ENCODE data around the gene TSN.
"Not testable (repeated sequence)": the region's sequence is repeated elsewhere in the genome, so short reads cannot be mapped to it uniquely, and the experiment has no call there.

TSN gene

GRCh38 chr2:121755237-121756111, at the start of gene TSN:
TSN (plus strand) TSS chr2:121755651; CDS start chr2:121755780, 129 bp downstream.
- peak; percentile 98 for ATAC-seq (ENCODE audit: low read depth)
- H3K4me1 Mint-ChIP-seq, result peaks cover 15% of the 10 kb centered on the region
- H3K4me3 Mint-ChIP-seq, result peak within 1 kb of the TSS; percentile 90
- H3K27me3 Mint-ChIP-seq, result no peaks in the 10 kb centered on the region
- H3K27ac Mint-ChIP-seq, result peak within 1 kb of the TSS; percentile 97
- peak; percentile 91 to 95 for DNase-seq (ENCODE audit: low spot score in 2 of 2)
- H3K36me3 Mint-ChIP-seq, result peaks cover 4% of the 10 kb centered on the region
- H3K9me3 Mint-ChIP-seq, result no peaks in the 10 kb centered on the region

- Mint-ChIP-seq H3K36me3 (no peaks in the 10 kb centered on the region), H3K27ac (no peak overlapping the region)
Observed at GRCh38 chr2:121705958-121706357, 49.5 kb upstream of the TSN start.

GRCh38 chr2:121707344-121707919, 48.0 kb upstream of the TSN start:
- H3K9me3 Mint-ChIP-seq, result no peaks in the 10 kb centered on the region
- peaks cover 2% of the 10 kb centered on the region for H3K27me3 Mint-ChIP-seq
- H3K36me3 Mint-ChIP-seq, result no peaks in the 10 kb centered on the region
- DNase-seq (ENCODE audit: low spot score in 2 of 2) (no peak), ATAC-seq (ENCODE audit: low read depth) (no peak)
- H3K4me1 Mint-ChIP-seq, result no peaks in the 10 kb centered on the region
- H3K27ac Mint-ChIP-seq, result no peak overlapping the region
- no peak overlapping the region for H3K4me3 Mint-ChIP-seq

More at GRCh38 chr2:121705958-121706357, 49.5 kb upstream of the TSN start:
- ATAC-seq (ENCODE audit: low read depth) (no peak), DNase-seq (ENCODE audit: low spot score in 2 of 2) (no peak)
- Mint-ChIP-seq H3K4me3 (no peak overlapping the region), H3K4me1 (no peaks in the 10 kb centered on the region), H3K9me3 (no peaks in the 10 kb centered on the region), H3K27me3 (peaks cover 2% of the 10 kb centered on the region)

GRCh38 chr2:121707920-121708361, 47.5 kb upstream of the TSN start:
- Mint-ChIP-seq H3K4me1 (no peaks in the 10 kb centered on the region), H3K4me3 (no peak overlapping the region), H3K36me3 (no peaks in the 10 kb centered on the region), H3K27me3 (peaks cover 2% of the 10 kb centered on the region), H3K27ac (no peak overlapping the region), H3K9me3 (no peaks in the 10 kb centered on the region)
- DNase-seq (ENCODE audit: low spot score in 2 of 2) (no peak), ATAC-seq (ENCODE audit: low read depth) (no peak)

- Mint-ChIP-seq H3K27me3 (peaks cover 6% of the 10 kb centered on the region), H3K27ac (no peak overlapping the region), H3K4me3 (no peak overlapping the region), H3K36me3 (no peaks in the 10 kb centered on the region), H3K9me3 (no peaks in the 10 kb centered on the region), H3K4me1 (no peaks in the 10 kb centered on the region)
- no peak for DNase-seq (ENCODE audit: low spot score in 2 of 2)
- no peak for ATAC-seq (ENCODE audit: low read depth)
Observed at GRCh38 chr2:121709776-121710469, 45.5 kb upstream of the TSN start.

- no peaks in the 10 kb centered on the region for H3K9me3 Mint-ChIP-seq
- H3K27ac Mint-ChIP-seq, result no peak overlapping the region
- no peaks in the 10 kb centered on the region for H3K4me1 Mint-ChIP-seq
- no peak for ATAC-seq (ENCODE audit: low read depth)
- H3K4me3 Mint-ChIP-seq, result no peak overlapping the region
- H3K36me3 Mint-ChIP-seq, result no peaks in the 10 kb centered on the region
- peaks cover 6% of the 10 kb centered on the region for H3K27me3 Mint-ChIP-seq
- no peak for DNase-seq (ENCODE audit: low spot score in 2 of 2)
Observed at GRCh38 chr2:121710470-121711170, 44.8 kb upstream of the TSN start.

- H3K9me3 Mint-ChIP-seq; H3K27me3 Mint-ChIP-seq; H3K4me3 Mint-ChIP-seq; H3K4me1 Mint-ChIP-seq; H3K36me3 Mint-ChIP-seq; H3K27ac Mint-ChIP-seq; DNase-seq (ENCODE audit: low spot score in 2 of 2); ATAC-seq (ENCODE audit: low read depth): not testable (repeated sequence)
Observed at GRCh38 chr2:121711481-121711880, 44.0 kb upstream of the TSN start.

GRCh38 chr2:121716126-121716525, 39.3 kb upstream of the TSN start:
- DNase-seq (ENCODE audit: low spot score in 2 of 2) (no peak), ATAC-seq (ENCODE audit: low read depth) (no peak)
- H3K4me3 Mint-ChIP-seq, result no peak overlapping the region
- H3K27ac Mint-ChIP-seq, result no peak overlapping the region
- no peaks in the 10 kb centered on the region for H3K4me1 Mint-ChIP-seq
- no peaks in the 10 kb centered on the region for H3K36me3 Mint-ChIP-seq
- H3K27me3 Mint-ChIP-seq, result peaks cover 4% of the 10 kb centered on the region
- no peaks in the 10 kb centered on the region for H3K9me3 Mint-ChIP-seq

GRCh38 chr2:121717529-121717928, 37.9 kb upstream of the TSN start:
- H3K4me3 Mint-ChIP-seq, result no peak overlapping the region
- no peaks in the 10 kb centered on the region for H3K4me1 Mint-ChIP-seq
- peaks cover 4% of the 10 kb centered on the region for H3K27me3 Mint-ChIP-seq
- H3K36me3 Mint-ChIP-seq, result no peaks in the 10 kb centered on the region
- ATAC-seq (ENCODE audit: low read depth) (no peak), DNase-seq (ENCODE audit: low spot score in 2 of 2) (no peak)
- H3K27ac Mint-ChIP-seq, result no peak overlapping the region
- H3K9me3 Mint-ChIP-seq, result no peaks in the 10 kb centered on the region

GRCh38 chr2:121721926-121722325, 33.5 kb upstream of the TSN start:
- Mint-ChIP-seq H3K4me1 (no peaks in the 10 kb centered on the region), H3K27ac (no peak overlapping the region), H3K9me3 (no peaks in the 10 kb centered on the region), H3K27me3 (no peaks in the 10 kb centered on the region), H3K36me3 (peaks cover under 1% of the 10 kb centered on the region), H3K4me3 (no peak overlapping the region)
- DNase-seq (ENCODE audit: low spot score in 2 of 2), result no peak
- ATAC-seq (ENCODE audit: low read depth), result no peak

GRCh38 chr2:121722479-121722878, 33.0 kb upstream of the TSN start:
- Mint-ChIP-seq H3K36me3 (peaks cover 4% of the 10 kb centered on the region), H3K4me1 (no peaks in the 10 kb centered on the region), H3K27ac (no peak overlapping the region), H3K4me3 (no peak overlapping the region), H3K27me3 (no peaks in the 10 kb centered on the region), H3K9me3 (no peaks in the 10 kb centered on the region)
- DNase-seq (ENCODE audit: low spot score in 2 of 2) (no peak), ATAC-seq (ENCODE audit: low read depth) (no peak)

- Mint-ChIP-seq H3K4me3 (no peak overlapping the region), H3K36me3 (peaks cover 6% of the 10 kb centered on the region), H3K27ac (no peak overlapping the region), H3K4me1 (no peaks in the 10 kb centered on the region), H3K9me3 (no peaks in the 10 kb centered on the region), H3K27me3 (no peaks in the 10 kb centered on the region)
- DNase-seq (ENCODE audit: low spot score in 2 of 2), result no peak
- ATAC-seq (ENCODE audit: low read depth), result no peak
Observed at GRCh38 chr2:121723316-121723715, 32.1 kb upstream of the TSN start.

- DNase-seq (ENCODE audit: low spot score in 2 of 2) (no peak), ATAC-seq (ENCODE audit: low read depth) (no peak)
- H3K9me3 Mint-ChIP-seq, result no peaks in the 10 kb centered on the region
- H3K36me3 Mint-ChIP-seq, result peaks cover 21% of the 10 kb centered on the region
- peaks cover 4% of the 10 kb centered on the region for H3K4me1 Mint-ChIP-seq
- no peak overlapping the region for H3K27ac Mint-ChIP-seq
- no peaks in the 10 kb centered on the region for H3K27me3 Mint-ChIP-seq
- no peak overlapping the region for H3K4me3 Mint-ChIP-seq
Observed at GRCh38 chr2:121727332-121727731, 28.1 kb upstream of the TSN start.

- ATAC-seq (ENCODE audit: low read depth), result no peak
- Mint-ChIP-seq H3K4me3 (no peak overlapping the region), H3K36me3 (peaks cover 21% of the 10 kb centered on the region), H3K9me3 (no peaks in the 10 kb centered on the region), H3K27me3 (no peaks in the 10 kb centered on the region), H3K4me1 (peaks cover 4% of the 10 kb centered on the region), H3K27ac (no peak overlapping the region)
- no peak for DNase-seq (ENCODE audit: low spot score in 2 of 2)
Observed at GRCh38 chr2:121727950-121728349, 27.5 kb upstream of the TSN start.
